GM12864 (cell line): ENCODE data around the gene TARP.

Experiments used
- DNase-seq: peaks from one replicate; pipeline ENCODE4 v3.0.0-alpha.2; 2011; ENCODE audit warnings: low read depth
- H3K4me3 ChIP-seq: 2 replicates; pipeline ENCODE4 v1.5.1; 2011; ENCODE audit warnings: mild to moderate bottlenecking, low read depth, low read length, control low read depth
- CTCF ChIP-seq: IDR thresholded peaks from 2 replicates; pipeline ENCODE4 v1.5.1; 2011; ENCODE audit warnings: low read depth, mild to moderate bottlenecking, moderate library complexity, low read length, control low read depth, inconsistent platforms; ENCODE audit errors: missing control alignments

Gene TARP

DNA sequence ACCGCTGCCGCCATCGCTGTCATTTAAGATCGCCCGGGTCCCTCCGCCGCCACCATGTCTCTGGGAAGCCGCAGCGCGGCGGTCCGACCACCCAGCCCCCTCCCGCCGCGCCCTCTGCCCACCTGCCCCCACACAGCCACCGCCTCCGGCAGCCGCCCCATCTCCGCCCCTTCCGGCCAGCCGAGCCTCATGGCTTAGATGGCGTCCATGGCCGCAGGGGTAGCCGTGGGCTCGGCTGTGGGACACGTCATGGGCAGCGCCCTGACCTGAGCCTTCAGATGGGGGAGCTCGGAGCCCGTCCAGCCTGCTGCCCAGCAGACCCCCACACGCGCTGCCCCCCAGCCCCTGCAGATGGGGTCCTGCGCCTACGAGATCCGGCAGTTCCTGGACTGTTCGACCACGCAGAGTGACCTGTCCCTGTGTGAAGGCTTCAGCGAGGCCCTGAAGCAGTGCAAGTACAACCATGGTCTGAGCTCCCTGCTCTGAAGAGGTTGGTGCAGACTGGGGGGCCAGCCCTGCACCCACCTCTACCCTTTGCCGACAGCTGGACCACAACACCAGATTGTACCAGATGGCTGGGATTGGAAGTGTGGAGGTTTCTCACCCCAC lies 38.0 kb upstream of the TARP start:
- no peak for DNase-seq
- no peak for TF ChIP-seq CTCF
- peak overlapping the region; percentile 85 for H3K4me3 ChIP-seq

DNA sequence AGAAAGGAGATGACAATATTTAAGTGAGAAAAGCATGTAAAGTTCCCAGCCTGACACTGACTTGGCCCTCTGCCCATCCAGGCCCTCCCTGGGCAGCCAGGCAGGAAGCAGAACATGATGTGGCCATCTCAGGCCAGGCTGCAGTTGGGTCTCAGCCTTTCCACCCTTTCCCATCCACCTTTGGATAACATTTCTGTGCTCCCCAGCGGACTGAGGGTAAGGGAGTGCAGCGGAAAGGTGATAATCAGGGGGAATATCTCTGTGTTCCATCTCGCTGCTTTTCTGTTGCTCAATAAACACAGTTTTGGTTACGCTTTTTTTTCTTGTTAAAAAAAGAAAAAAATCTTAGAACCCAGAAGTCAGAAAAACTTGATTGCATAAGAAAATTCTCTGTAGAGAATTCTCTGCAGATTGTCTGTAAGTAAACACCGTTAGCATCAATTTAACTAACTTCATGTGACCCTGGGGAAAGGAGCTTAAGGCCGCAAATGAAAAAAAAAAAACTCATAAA lies 37.2 kb upstream of the TARP start:
- H3K4me3 ChIP-seq, result peak overlapping the region; percentile 85; the same call in 1 of the 2 replicates

DNA sequence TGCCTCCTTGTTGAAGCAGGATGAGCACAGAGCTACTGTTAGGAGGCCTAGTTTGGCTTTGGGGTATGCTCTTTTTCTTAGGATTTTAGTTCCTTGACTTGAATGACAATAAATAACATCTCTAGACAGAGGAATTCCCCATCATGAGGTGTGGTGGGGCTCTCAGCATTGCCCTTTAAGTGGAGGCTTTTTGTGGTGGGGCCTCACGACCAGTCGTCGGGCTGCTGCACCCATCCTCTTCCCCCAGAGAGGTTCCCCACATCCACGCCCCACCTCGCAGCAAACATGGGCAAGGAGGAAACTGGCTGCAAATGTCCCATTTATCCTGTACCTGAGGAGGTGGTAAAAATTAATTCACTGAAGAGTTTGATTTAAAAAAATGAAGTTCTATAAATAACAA lies 36.1 kb upstream of the TARP start:
- H3K4me3 ChIP-seq, result no peak overlapping the region
- DNase-seq, result no peak
- TF ChIP-seq CTCF, result no peak

More for the DNA sequence above, 37.2 kb upstream of the TARP start:
- no peak for TF ChIP-seq CTCF
- DNase-seq, result no peak

DNA sequence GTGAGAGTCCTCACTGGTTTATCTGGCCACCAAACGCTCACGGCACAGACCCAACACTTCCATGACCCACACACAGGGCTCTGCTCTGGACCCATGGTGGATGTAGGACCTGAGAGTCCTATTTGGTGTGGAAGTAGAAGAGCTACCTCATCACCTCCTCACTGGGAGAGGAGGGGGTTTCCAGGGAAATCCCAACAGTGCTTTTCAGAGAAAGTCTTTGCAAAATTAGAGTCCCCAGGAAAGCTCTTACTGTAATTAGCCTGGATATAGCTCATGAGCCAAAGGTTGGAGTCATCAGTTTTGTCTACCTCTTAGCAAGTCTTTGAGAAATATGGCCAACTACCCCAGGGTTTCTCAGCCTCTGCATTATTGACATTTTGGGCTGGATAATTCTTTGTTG lies 34.7 kb upstream of the TARP start:
- no peak overlapping the region for H3K4me3 ChIP-seq
- DNase-seq, result no peak
- no peak for TF ChIP-seq CTCF

GRCh38 chr7:38307640-38308039 lies 34.2 kb upstream of the TARP start:
- no peak for TF ChIP-seq CTCF
- H3K4me3 ChIP-seq, result no peak overlapping the region

GRCh38 chr7:38306914-38307313 lies 33.5 kb upstream of the TARP start:
- no peak for DNase-seq
- H3K4me3 ChIP-seq, result no peak overlapping the region
- TF ChIP-seq CTCF, result no peak

More at GRCh38 chr7:38307640-38308039, 34.2 kb upstream of the TARP start:
- DNase-seq, result no peak

DNA sequence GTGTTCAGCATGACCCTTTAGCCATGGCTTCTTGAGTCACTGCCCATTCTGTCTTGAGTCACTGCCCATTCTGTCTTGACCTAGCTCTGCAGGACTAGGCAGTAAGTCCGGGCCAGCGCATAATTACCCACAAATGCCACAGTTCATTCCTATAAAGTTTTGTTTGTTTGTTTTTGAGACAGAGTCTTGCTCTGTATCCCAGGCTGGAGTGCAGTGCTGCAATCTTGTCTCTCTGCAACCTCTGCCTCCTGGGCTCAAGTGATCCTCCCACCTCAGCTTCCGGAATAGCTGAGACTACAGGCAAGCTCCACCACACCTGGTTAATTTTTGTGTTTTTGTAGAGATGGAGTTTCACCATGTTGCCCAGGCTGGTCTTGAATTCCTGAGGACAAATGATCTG lies 32.7 kb upstream of the TARP start:
- no peak for TF ChIP-seq CTCF
- no peak overlapping the region for H3K4me3 ChIP-seq
- no peak for DNase-seq
